GM21717 (cell line): ENCODE results near the gene IL15.
A peak's percentile ranks its signal among the peaks of the same experiment; 100 is the strongest.
"Not testable (repeated sequence)": the region's sequence is repeated elsewhere in the genome, so short reads cannot be mapped to it uniquely, and the experiment has no call there.

Experiments used
- ATAC-seq: cut with Tn5 transposase; IDR thresholded peaks from one replicate; pipeline ENCODE4 v1.9.1; 2021; ENCODE audit warnings: mild to moderate bottlenecking, moderate library complexity; ENCODE audit not compliant: unreplicated experiment

The IL15 gene

DNA sequence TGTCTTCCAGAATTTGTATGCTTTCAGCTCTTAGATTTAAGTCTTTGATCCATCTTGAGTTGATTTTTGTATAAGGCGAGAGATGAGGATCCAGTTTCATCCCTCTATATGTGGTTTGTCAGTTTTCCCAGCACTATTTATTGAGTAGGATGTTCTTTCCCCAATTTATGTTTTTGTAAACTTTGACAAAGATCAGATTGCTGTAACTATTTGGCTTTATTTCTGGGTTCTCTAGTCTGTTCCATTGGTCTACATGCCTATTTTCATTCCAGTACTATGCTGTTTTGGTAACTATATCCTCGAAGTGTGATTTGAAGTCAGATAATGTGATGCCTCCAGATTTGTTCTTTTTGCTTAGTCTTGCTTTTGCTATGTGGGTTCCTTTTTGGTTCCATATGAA lies 60.7 kb downstream of the IL15 start:
- no peak for ATAC-seq

DNA sequence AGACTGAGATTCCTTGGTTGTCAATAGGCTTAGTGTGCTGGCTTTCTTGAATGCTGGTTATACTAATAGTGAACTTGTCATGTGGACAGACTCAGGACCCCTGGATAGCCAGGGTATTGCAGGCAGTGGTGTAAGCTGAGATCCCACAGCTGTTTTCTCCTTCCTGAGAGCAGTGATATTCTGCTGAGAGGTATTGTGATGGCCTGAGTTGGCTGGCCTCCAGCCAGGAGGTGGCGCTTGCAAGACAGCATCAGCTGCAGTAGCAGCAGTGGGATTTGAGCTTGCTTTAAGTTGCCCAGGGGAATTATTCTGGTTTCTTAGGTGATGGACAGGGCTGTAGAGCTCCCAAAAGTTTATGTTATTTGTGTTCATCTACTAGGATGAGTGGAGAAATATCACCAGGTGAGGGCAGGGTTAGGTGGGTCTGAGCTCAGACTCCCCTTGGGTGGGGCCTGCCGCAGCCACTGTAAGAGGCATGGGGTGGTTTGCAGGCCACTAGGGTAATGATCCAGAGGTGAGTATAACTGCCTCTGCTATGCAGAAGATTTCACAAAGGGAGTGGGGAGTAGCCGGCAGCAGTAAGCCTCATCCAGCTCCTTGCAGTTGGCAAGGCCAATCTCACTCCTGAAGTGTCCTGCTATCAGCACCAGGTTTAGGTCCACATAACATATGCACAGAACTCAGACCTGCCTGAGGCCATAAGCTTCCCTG lies 66.2 kb downstream of the IL15 start:
- no peak for ATAC-seq

- no peak for ATAC-seq
These were observed 67.1 kb downstream of the IL15 start for GRCh38 chr4:141703497-141703896.

- ATAC-seq = peak; percentile 66
These were observed 68.8 kb downstream of the IL15 start for GRCh38 chr4:141705048-141705746.

GRCh38 chr4:141705747-141706377 lies 69.5 kb downstream of the IL15 start:
- peak; percentile 72 for ATAC-seq

GRCh38 chr4:141706445-141706844 lies 70.1 kb downstream of the IL15 start:
- ATAC-seq = no peak

- no peak for ATAC-seq
These were observed 74.8 kb downstream of the IL15 start for GRCh38 chr4:141711211-141711610.

DNA sequence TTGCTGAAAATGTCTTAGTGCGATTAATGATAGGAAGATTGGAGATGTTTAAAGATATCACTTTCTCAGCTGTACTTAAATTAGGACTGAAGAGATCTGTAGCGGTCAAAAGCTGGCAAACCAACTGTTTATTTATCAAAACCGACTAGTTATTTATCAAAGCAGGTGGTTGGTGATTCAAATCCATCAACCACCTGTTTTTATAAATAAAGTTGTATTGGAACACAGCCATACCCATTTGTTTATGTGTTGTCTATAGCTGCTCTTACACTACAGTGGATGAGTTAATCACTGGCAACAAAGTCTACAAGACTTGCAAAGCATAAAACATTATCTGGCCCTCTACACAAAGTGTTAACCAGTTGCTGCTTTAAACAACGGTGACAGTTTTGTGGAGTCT lies 76.8 kb downstream of the IL15 start:
- ATAC-seq = no peak

GRCh38 chr4:141713771-141714445 lies 77.5 kb downstream of the IL15 start:
- ATAC-seq = no peak

- no peak for ATAC-seq
These were observed 83.2 kb downstream of the IL15 start for GRCh38 chr4:141719585-141719984.

- no peak for ATAC-seq
These were observed 84.8 kb downstream of the IL15 start for GRCh38 chr4:141721174-141721573.

DNA sequence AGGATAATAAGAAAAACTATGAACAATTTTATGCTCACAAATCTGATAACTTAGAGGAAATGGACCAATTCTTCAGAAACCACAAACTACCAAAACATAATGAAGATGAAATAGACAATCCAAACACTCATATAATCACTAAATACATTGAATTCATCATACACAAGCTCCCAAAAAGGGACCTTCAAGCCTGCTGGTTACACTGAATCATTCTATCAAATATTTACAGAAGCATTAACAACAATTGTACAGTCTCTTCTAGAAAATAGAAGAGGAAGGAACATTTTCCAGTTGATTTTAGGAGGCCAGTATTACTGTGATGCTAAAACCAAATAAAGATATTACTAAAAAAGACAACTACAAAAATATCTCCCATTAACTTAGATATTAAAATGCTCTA lies 88.3 kb downstream of the IL15 start:
- no peak for ATAC-seq

GRCh38 chr4:141727420-141727819 lies 91.0 kb downstream of the IL15 start:
- ATAC-seq = no peak

DNA sequence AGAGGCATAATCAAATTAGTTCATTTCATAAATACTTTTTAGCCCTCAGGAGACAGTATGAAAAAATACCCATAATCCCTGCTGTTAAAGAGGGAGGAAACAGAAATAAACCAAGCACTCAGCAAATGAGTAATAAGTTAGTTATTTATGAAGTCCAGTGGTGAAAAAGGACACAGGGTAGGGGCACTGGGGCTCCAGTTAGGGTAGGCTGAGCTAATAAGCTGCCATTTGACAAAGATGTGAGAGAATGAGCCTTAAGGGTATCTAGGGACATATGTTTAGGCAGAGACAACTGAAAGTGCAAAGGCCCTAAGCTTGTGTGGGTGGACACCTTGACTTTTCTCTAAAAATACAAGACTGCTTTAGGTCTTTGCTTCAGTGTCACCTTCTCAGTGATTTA lies 94.4 kb downstream of the IL15 start:
- ATAC-seq = no peak

DNA sequence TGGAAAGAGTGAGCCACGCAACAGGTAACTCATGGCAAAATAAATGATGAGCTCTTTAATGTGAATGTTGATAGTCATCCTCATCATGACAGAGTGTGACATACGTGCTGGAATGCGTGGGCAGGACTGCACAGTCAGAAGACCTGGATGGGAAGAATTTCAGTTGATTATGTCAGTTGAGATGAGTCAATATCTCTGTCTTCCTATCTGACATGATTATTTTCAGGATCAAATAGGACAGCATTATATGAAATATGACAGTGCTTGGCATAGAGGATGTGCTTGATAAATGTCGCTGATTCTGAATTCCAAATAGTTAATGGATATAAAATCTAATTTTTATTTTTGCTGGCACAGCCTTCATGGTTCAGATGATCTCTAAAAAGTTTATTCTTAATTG lies 95.1 kb downstream of the IL15 start:
- no peak for ATAC-seq

DNA sequence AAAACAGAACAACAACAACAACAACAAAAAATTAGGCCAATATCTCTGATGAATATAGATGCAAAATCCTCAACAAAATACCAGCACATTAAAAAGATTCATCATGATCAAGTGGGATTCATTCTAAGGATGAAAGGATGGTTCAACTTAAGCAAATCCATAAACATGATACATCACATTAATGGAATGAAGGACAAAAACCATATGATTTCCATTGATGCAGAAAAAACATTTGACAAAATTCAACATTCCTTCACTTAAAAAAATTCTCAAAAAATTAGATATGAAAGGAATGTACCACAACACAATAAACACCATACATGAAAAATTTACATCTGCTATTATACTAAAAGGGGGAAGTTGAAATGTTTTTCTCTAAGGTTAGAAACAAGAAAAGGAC lies 103.3 kb downstream of the IL15 start:
- no peak for ATAC-seq

DNA sequence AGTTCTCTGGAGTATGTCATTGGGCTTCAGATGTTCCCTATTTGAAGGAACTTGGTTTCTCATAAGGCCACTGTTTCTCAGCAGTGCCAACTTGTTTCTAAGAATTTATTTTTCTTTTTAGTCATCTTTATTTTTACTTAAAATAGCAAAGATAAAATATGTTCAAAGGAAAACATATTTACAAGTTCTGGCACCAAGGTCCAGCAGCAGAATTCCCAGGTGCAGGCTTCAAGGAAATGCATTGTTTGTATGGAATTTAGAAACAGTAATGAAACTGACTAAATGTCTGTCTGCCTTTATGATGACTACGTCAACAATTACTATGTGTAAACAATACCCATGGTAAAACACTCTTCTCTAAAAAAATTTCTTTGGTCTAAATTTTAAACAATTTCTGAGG lies 109.6 kb downstream of the IL15 start:
- no peak for ATAC-seq

DNA sequence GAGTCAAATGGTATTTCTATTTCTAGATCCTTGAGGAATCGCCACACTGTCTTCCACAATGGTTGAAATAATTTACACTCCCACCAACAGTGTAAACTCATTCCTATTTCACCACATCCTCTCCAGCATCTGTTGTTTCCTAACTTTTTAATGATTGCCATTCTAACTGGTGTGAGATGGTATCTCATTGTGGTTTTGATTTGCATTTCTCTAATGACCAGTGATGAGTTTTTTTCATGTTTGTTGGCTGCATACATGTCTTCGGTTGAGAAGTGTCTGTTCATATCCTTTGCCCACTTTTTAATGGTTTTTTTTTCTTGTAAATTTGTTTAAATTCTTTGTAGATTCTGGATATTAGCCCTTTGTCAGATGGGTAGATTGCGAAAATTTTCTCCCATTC lies 115.4 kb downstream of the IL15 start:
- ATAC-seq = not testable (repeated sequence)

GRCh38 chr4:141757287-141757686 lies 120.9 kb downstream of the IL15 start:
- no peak for ATAC-seq

GRCh38 chr4:141759796-141760425 lies 123.5 kb downstream of the IL15 start:
- no peak for ATAC-seq

DNA sequence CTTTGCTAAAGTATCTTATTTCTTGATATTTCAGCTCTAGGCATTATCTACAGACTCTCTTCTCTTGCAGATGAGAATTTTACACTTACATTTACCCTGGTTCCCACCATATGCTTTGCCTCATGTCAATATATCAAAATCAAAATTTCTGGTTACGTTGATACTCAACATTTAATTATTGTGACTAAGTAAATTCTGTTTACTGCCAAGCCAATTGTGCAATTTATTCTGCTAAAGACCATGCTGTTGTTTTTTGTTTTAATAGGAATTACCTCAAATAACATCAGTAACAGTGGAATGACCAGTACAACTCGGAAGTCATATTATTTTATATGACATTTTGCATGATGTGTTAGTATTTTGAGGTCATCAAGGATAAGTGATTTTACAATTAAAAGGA lies 125.5 kb downstream of the IL15 start:
- ATAC-seq = no peak
